Activated CD8-positive, alpha-beta T cell treated with anti-CD3 and anti-CD28 coated beads for 36 hours (primary cell): ENCODE data around the gene PRDX3. TPM values are rescaled to one million over a fixed set of nuclear protein-coding genes. Genes with fewer than 3 reads are reported as not detected.

Experiments
- ATAC-seq: fragments of 200-7000 bp; cut with Tn5 transposase; one replicate; pipeline ENCODE4 v1.10.0; 2021; ENCODE audit warnings: mild to moderate bottlenecking, moderate library complexity
- CTCF ChIA-PET: fragments of 350-600 bp; sonication (Branson Sonifier 250); formaldehyde crosslinking; loops from one replicate; lab custom pipeline; 2021; ENCODE audit warnings: antibody characterized with exemption; lab: Charles Lee
- POLR2A ChIA-PET: fragments of 350-600 bp; sonication (Branson Sonifier 250); formaldehyde crosslinking; loops from one replicate; lab custom pipeline; 2021; ENCODE audit warnings: antibody characterized with exemption; lab: Charles Lee
- DNase-seq: peaks from one replicate; pipeline ENCODE4 v3.0.0-alpha.2; 2020
- H3K27ac Mint-ChIP-seq: one replicate; pipeline ENCODE4 v1.8.0; 2021; ENCODE audit warnings: mild to moderate bottlenecking, mixed read lengths
- H3K27me3 Mint-ChIP-seq: one replicate; pipeline ENCODE4 v1.8.0; 2021; ENCODE audit warnings: mixed read lengths
- H3K36me3 Mint-ChIP-seq: one replicate; pipeline ENCODE4 v1.8.0; 2021; ENCODE audit warnings: low read depth, mixed read lengths
- H3K4me1 Mint-ChIP-seq: one replicate; pipeline ENCODE4 v1.8.0; 2021; ENCODE audit warnings: low read depth, mixed read lengths
- H3K4me3 Mint-ChIP-seq: one replicate; pipeline ENCODE4 v1.8.0; 2021; ENCODE audit warnings: mild to moderate bottlenecking, moderate library complexity, mixed read lengths
- H3K9me3 Mint-ChIP-seq: one replicate; pipeline ENCODE4 v1.8.0; 2021; ENCODE audit warnings: mixed read lengths
- CTCF ChIP-seq: fragments of 200-600 bp; IDR thresholded peaks from one replicate; pipeline ENCODE4 v1.8.0; 2022; ENCODE audit warnings: antibody characterized with exemption, mild to moderate bottlenecking
- intact Hi-C: fragments of 100-400 bp; cut with micrococcal nuclease; formaldehyde crosslinking; loops from one replicate; pipeline ENCODE4 v1.10.0; 2022
- total RNA-seq, 2 experiments: library from RNA; stranded (reverse); gene quantifications; one replicate each; pipeline ENCODE4 v1.2.3, GENCODE V29; 2021

The PRDX3 gene
- total RNA-seq, 2 experiments from 2014 or later, result 198 to 203 TPM

GRCh38 chr10:119165171-119166117 lies 13.2 kb downstream of the PRDX3 start, which contains the start of gene SFXN4:
TSS of gene SFXN4 (minus strand) at chr10:119165714. CDS start at chr10:119165647, 67 bp downstream.
- peaks cover 37% of the 10 kb centered on the region for H3K4me1 Mint-ChIP-seq
- H3K36me3 Mint-ChIP-seq, result peaks cover 45% of the 10 kb centered on the region
- ATAC-seq (peak; percentile 92), DNase-seq (peak; percentile 80)
- POLR2A ChIA-PET, result interaction anchor here (0.7 to 2.9 kb wide), 18 partner anchors 11 to 186 kb away, joined by 3 to 14 read pairs (median 4); no protein-coding TSS in a partner anchor
- CTCF ChIA-PET, result interaction anchor here (1.0 to 1.3 kb wide), 3 partner anchors 33 to 42 kb away, joined by 3 to 5 read pairs (median 5); partner anchors contain the start of gene GRK5
- peak within 1 kb of the TSS; percentile 95 for H3K27ac Mint-ChIP-seq
- no peaks in the 10 kb centered on the region for H3K27me3 Mint-ChIP-seq
- no peaks in the 10 kb centered on the region for H3K9me3 Mint-ChIP-seq
- intact Hi-C loops, result no loop called here
- no peak for TF ChIP-seq CTCF
- H3K4me3 Mint-ChIP-seq, result peak within 1 kb of the TSS; percentile 79

GRCh38 chr10:119162452-119163092 lies 16.0 kb downstream of the PRDX3 start:
- no peak overlapping the region for H3K27ac Mint-ChIP-seq
- ChIA-PET CTCF (no interaction called here), POLR2A (interaction anchor here (1.8 to 2.9 kb wide), 3 partner anchors 9 to 31 kb away, joined by 6 to 14 read pairs (median 8); no protein-coding TSS in a partner anchor)
- ATAC-seq (no peak), DNase-seq (no peak)
- intact Hi-C loops, result no loop called here
- no peaks in the 10 kb centered on the region for H3K27me3 Mint-ChIP-seq
- H3K4me3 Mint-ChIP-seq, result no peak overlapping the region
- TF ChIP-seq CTCF, result no peak
- no peaks in the 10 kb centered on the region for H3K9me3 Mint-ChIP-seq
- H3K4me1 Mint-ChIP-seq, result peaks cover 37% of the 10 kb centered on the region
- H3K36me3 Mint-ChIP-seq, result peaks cover 39% of the 10 kb centered on the region

DNA sequence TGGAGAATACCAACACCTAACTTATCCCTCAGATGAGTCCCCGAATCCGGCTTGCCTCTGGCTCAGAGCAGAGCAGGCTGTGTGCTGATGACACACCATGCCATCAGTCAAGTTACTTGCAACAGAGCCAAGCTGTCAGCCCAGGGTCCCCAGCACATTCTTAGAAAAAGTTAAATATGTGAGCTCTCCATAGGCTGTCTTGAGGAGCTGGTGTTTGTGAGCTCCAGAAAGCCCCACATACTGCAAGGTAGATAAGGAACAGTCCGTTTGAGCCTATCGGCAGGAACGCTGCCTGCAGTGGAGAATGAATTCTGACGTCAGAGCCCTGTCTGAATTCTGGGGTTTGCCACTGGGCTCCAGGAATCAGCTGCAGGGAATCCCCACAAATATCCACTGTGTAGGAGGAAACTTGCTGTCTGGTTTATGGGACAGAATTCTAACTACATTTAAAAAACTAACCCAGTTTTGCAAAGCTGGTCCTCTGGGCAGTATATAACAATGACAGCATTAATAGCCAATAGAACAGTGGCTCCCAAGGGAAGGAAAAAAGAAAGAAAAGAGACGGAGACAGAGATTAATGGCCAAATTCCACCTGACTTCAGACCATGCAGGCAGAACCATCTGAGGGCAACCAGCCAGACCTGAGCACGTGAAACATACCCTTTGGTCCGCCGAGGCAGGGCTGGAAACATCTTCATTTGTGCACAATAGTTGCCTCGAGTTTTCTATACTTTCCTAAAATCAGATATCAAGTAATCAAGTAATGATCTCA lies 16.7 kb downstream of the PRDX3 start:
- Mint-ChIP-seq H3K4me1 (peaks cover 33% of the 10 kb centered on the region), H3K4me3 (no peak overlapping the region), H3K27ac (no peak overlapping the region), H3K36me3 (peaks cover 34% of the 10 kb centered on the region), H3K27me3 (no peaks in the 10 kb centered on the region), H3K9me3 (no peaks in the 10 kb centered on the region)
- DNase-seq, result no peak
- no peak for ATAC-seq
- no peak for TF ChIP-seq CTCF
- intact Hi-C loops, result no loop called here
- ChIA-PET POLR2A (interaction anchor here (0.6 to 1.9 kb wide), 6 partner anchors 9 to 188 kb away, joined by 3 to 8 read pairs (median 4); no protein-coding TSS in a partner anchor), CTCF (interaction anchor here (1.1 to 1.2 kb wide), 2 partner anchors 15 to 283 kb away, joined by 3 to 4 read pairs; no protein-coding TSS in a partner anchor)

DNA sequence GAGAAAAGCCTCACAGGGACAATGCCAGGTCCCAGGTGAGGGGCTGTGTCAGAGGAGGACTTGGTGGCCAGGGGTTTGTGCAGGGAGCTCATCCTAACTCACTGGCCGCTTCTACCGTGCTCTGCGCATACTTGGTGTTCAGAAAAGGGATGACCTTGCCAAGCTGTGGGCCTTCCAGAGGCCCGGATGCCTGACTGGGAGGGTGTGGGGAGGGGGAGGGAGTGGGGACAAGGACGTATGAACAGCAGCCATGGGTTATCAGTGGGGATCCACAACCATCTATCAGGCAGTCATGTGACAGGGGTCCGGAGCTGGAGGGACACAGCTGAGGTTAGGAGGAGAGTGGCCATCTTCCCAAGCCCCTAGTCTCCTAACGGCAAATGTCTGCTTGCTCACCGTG lies 19.3 kb downstream of the PRDX3 start:
- DNase-seq (no peak), ATAC-seq (no peak)
- no peak overlapping the region for H3K4me3 Mint-ChIP-seq
- intact Hi-C loops, result no loop called here
- no peak overlapping the region for H3K27ac Mint-ChIP-seq
- H3K36me3 Mint-ChIP-seq, result peaks cover 50% of the 10 kb centered on the region
- H3K9me3 Mint-ChIP-seq, result no peaks in the 10 kb centered on the region
- H3K27me3 Mint-ChIP-seq, result no peaks in the 10 kb centered on the region
- CTCF ChIA-PET, result no interaction called here
- H3K4me1 Mint-ChIP-seq, result peaks cover 21% of the 10 kb centered on the region
- no peak for TF ChIP-seq CTCF
- POLR2A ChIA-PET, result interaction anchor here (1.0 kb wide), 1 partner anchor 79 kb away, joined by 4 read pairs; the partner anchor contains the start of gene EIF3A
